Dendritic cell treated with granulocyte-macrophage colony-stimulating factor and Interleukin-4, amounts not matched to agents 40 ng/mL and 50 ng/mL, for 4 days (primary cell): ENCODE results near the gene SLC5A6.
"Not testable (repeated sequence)": the region's sequence is repeated elsewhere in the genome, so short reads cannot be mapped to it uniquely, and the experiment has no call there.

Experiments used
- H3K27ac Mint-ChIP-seq: one replicate; pipeline ENCODE4 v1.8.0; 2022; ENCODE audit warnings: mild to moderate bottlenecking, mixed read lengths
- H3K27me3 Mint-ChIP-seq: one replicate; pipeline ENCODE4 v1.8.0; 2022; ENCODE audit warnings: mild to moderate bottlenecking, mixed read lengths
- H3K36me3 Mint-ChIP-seq: one replicate; pipeline ENCODE4 v1.8.0; 2022; ENCODE audit warnings: low read depth, mixed read lengths
- H3K4me1 Mint-ChIP-seq: one replicate; pipeline ENCODE4 v1.8.0; 2022; ENCODE audit warnings: low read depth, mixed read lengths
- H3K4me3 Mint-ChIP-seq: one replicate; pipeline ENCODE4 v1.8.0; 2022; ENCODE audit warnings: mild to moderate bottlenecking, moderate library complexity, mixed read lengths
- H3K9me3 Mint-ChIP-seq: one replicate; pipeline ENCODE4 v1.8.0; 2022; ENCODE audit warnings: mixed read lengths
- intact Hi-C: fragments of 100-400 bp; cut with micrococcal nuclease; formaldehyde crosslinking; loops from one replicate; pipeline ENCODE4 v1.15.0; 2022

The SLC5A6 gene

DNA sequence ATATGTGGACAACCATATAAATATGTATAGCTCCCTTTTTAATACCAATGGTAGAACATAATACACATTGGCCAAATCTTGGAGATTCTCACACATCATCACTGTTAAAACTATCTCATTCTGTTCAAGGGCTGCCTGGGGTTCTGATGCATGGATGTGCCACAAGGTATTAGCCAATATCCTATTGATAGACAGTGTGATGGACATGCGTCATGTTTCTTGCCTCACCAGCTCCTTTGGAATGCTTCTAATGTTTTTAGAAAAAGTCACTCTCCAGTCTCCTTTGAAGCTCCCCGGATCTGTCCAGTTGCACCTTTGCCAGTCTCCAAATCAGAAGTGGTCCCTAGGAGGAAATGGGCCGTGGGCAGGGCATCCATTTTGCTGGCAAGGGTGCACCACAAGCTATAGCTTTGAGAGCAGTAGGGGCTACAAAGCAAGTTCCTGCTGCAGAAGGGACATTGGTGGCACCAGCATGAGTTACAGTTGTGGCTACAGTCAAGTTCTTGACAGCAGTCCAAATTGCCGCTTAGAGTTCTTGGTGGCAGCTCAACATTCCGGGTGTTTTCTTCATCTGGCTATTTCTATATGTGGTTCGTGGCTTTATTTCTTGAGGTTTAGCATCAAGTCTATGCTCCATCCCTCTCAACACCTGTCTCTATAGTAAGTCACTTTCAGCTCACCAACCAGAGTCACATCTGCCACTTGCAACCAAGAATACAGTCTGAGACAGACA lies 25.3 kb downstream of the SLC5A6 start:
- Mint-ChIP-seq H3K27me3 (no peaks in the 10 kb centered on the region), H3K4me1 (no peaks in the 10 kb centered on the region), H3K9me3 (no peaks in the 10 kb centered on the region), H3K4me3 (no peak overlapping the region), H3K36me3 (no peaks in the 10 kb centered on the region), H3K27ac (no peak overlapping the region)
- intact Hi-C loops = loop anchor here (2.0 kb wide), 1 partner anchor 74 kb away; no protein-coding TSS in a partner anchor

DNA sequence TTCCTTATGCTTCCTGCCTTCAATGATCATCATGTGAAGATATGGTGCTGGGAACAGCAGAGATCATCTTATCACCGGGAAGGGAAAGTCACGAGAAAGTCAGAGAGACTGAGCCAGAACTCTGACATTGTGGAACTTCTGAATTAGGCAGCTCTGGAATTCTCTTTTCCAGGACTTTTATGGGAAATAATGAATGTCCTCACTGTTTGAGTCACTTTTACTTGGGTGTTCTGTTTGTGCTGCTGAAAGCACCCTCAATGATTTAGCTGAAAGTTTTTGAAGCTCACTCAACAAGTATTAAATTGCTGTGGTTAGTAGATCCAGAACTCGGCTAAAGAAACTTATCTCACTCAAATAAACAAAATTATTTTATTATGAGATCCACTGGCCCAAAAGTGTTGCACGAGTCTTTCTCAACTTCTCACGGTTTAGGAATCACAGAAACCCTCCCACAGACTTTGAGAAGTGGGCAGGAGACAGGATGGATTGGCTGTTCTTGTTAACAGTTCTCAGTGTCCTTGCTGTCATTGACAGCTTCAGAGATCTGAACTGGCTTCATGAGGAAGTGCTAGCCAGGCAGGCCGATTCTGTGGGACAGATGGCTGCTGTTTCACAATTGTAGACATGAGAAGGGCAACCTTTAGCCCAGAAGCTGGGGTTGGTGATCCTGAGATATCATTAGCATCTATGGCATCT lies 26.6 kb downstream of the SLC5A6 start:
- no peak overlapping the region for H3K27ac Mint-ChIP-seq
- H3K4me3 Mint-ChIP-seq = no peak overlapping the region
- no peaks in the 10 kb centered on the region for H3K27me3 Mint-ChIP-seq
- no peaks in the 10 kb centered on the region for H3K36me3 Mint-ChIP-seq
- H3K9me3 Mint-ChIP-seq = no peaks in the 10 kb centered on the region
- H3K4me1 Mint-ChIP-seq = no peaks in the 10 kb centered on the region
- intact Hi-C loops = loop anchor here (2.0 kb wide), 1 partner anchor 73 kb away; no protein-coding TSS in a partner anchor

DNA sequence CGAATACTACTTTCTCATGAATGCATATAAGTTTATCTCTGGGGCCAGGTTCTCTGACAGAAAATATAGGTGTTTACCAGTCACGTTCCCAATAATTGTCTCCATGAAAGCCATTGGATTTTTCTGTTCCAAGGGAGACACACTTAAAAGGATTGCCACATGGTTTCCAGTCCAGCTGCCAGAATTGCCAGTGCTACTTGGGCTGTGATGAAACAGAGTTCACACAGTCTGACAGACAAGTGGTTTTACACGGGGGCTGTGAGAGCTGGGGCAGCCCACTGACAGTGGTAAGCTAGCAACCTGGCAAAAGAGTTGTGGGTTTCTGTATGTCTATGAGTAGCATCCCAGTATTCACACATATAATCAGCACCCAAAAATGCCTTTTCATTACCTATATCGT lies 28.0 kb downstream of the SLC5A6 start:
- Mint-ChIP-seq H3K27me3 (peaks cover 2% of the 10 kb centered on the region), H3K27ac (no peak overlapping the region), H3K4me3 (no peak overlapping the region), H3K4me1 (no peaks in the 10 kb centered on the region), H3K9me3 (no peaks in the 10 kb centered on the region), H3K36me3 (no peaks in the 10 kb centered on the region)
- intact Hi-C loops = no loop called here

DNA sequence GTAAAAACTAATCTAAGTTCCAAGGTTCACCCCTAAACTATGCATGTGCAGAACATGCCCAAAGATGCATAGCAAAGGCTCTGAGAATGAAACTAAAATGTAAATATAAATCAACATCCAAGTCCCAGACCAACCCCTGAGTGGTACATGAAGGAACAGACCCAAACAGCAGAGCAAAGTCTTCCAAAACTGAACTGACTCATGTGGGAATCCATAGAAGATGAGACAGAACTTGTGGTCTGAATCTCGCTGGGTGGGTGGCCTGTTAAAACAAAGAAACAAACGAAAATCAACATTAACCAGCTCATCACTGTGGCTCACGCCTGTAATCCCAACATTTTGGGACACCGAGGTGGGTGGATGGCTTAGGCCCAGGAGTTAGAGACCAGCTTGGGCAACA lies 29.7 kb downstream of the SLC5A6 start:
- H3K27me3 Mint-ChIP-seq = peaks cover 6% of the 10 kb centered on the region
- H3K27ac Mint-ChIP-seq = no peak overlapping the region
- no peaks in the 10 kb centered on the region for H3K9me3 Mint-ChIP-seq
- no peaks in the 10 kb centered on the region for H3K4me1 Mint-ChIP-seq
- H3K4me3 Mint-ChIP-seq = no peak overlapping the region
- no peaks in the 10 kb centered on the region for H3K36me3 Mint-ChIP-seq
- intact Hi-C loops = no loop called here

DNA sequence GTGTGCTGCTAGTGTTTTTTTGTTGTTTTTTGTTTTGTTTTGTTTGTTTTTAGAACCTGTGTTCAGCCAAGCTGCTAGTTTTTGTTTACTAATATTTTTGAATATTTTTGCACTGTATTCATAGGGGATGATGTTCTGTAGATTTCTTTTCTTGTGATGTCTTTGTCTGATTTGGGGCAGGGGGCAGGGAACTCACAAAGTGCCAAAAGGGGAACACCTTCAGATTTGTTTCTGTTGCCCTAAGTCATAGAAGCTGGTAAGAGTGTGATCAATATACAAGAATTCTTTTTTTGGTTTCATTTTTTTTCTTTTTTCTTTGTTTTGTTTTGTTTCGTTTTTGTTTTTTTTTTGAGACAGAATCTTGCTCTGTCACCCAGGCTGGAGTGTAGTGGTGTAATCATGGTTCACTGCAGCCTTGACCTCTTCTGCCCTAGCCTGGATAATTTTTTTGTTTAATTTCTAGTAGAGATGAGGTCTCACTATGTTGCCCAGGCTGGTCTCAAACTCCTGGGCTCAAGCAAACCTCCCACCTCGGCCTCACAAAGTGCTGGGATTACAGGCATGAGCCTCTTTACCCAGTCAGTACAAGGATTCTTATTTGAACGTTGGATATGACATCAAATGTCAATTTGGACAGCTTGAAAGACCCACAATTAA lies 32.6 kb downstream of the SLC5A6 start:
- no peaks in the 10 kb centered on the region for H3K36me3 Mint-ChIP-seq
- H3K4me3 Mint-ChIP-seq = no peak overlapping the region
- intact Hi-C loops = no loop called here
- H3K27ac Mint-ChIP-seq = no peak overlapping the region
- no peaks in the 10 kb centered on the region for H3K9me3 Mint-ChIP-seq
- H3K4me1 Mint-ChIP-seq = no peaks in the 10 kb centered on the region
- peaks cover 9% of the 10 kb centered on the region for H3K27me3 Mint-ChIP-seq

DNA sequence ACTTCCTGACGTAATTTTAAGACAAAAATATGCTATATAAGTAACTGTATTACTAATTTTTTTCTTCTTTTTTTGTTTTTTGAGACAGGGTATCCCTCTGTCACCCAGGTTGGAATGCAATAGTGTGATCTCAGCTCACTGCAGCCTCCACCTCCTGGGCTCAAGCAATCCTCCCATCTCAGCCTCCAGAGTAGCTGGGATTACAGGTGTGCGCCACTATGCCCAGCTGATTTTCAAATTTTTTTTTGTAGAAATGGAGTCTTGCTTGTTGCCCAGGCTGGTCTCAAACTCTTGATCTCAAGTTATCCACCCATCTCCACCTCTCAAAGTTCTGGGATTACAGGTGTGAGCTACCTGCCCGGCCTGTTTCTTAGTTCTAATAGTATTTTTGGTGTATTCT lies 33.6 kb downstream of the SLC5A6 start:
- H3K36me3 Mint-ChIP-seq = no peaks in the 10 kb centered on the region
- H3K4me3 Mint-ChIP-seq = no peak overlapping the region
- peaks cover 9% of the 10 kb centered on the region for H3K27me3 Mint-ChIP-seq
- intact Hi-C loops = no loop called here
- no peaks in the 10 kb centered on the region for H3K9me3 Mint-ChIP-seq
- no peak overlapping the region for H3K27ac Mint-ChIP-seq
- no peaks in the 10 kb centered on the region for H3K4me1 Mint-ChIP-seq

DNA sequence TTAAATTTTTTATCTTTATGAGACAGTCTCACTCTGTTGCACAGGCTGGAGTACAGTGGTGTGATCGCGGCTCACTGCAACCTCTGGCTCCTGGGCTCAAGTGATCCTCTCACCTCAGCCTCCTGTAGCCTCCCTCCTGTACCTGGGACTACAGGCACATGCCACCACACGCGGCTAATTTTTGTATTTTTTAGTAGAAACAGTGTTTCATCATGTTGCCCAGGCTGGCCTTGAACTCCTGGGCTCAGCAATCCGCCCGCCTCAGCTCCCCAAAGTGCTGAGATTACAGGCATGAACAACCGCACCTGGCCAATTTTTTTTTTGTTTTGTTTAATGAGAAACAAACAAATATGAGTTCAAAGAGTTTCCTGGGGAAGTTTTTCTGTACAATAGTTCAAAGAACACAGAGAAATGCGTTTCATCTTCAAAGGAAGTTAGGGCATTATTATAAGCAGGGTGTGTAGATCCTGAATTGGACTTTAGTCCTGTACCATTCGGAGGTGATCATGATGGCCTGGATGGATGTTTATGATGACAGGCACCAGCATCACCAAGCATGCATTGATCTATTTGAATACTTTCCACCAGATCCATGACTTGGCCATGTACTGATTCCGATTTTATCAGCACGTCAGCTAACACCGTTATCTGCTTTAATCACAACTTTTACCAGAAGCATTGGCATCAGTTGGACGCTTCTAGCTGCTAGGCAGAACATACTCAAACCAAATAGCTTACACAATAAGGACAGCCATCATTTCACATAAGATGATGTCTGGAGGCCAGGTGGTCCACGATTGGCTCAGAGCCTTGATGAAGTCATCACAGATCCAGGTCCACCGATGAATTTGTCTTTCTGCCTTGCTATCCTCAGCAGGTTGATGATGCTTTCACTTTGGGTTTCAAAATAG lies 34.4 kb downstream of the SLC5A6 start:
- Mint-ChIP-seq H3K27ac (no peak overlapping the region), H3K9me3 (no peaks in the 10 kb centered on the region), H3K4me1 (no peaks in the 10 kb centered on the region)

DNA sequence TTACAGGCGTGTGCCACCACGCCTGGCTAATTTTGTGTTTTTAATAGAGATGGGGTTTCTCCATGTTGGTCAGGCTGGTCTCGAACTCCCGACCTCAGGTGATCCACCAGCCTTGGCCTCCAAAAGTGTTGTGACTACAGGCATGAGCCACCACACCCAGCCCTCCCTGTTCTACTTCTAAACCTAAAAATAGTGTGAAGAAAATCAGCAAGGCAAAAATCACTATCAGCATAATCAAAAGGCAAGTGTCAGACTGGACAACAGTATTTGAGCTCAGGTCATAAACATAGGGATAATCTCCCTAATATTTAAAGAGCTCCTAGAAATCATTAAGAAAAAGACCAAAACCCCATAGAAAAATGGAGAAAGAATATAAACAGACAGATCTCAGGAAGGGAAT lies 36.3 kb downstream of the SLC5A6 start:
- H3K27ac Mint-ChIP-seq, H3K9me3 Mint-ChIP-seq, intact Hi-C loops, H3K4me3 Mint-ChIP-seq, H3K4me1 Mint-ChIP-seq, H3K36me3 Mint-ChIP-seq: not testable (repeated sequence)
- peaks cover 14% of the 10 kb centered on the region for H3K27me3 Mint-ChIP-seq

More for the DNA sequence above, 34.4 kb downstream of the SLC5A6 start:
- Mint-ChIP-seq H3K36me3 (no peaks in the 10 kb centered on the region), H3K4me3 (no peak overlapping the region), H3K27me3 (peaks cover 9% of the 10 kb centered on the region)
- intact Hi-C loops = no loop called here

DNA sequence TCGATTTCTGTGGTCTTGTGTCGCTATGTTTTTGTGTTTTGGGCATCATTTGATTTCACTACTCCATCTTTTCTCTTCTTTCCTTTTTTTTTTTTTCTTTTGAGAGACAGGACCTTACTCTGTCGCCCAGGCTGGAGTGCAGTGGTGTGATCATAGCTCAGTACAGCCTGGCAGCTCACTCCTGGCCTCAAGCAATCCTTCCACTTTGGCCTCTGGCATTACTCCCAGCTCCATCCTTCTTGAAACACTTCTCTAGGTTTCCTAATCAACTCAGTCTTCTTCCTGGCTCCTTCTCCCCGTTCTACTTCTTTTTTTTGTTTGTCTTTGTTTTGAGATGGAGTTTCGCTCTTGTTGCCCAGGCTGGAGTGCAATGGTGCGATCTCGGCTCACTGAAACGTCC lies 36.7 kb downstream of the SLC5A6 start:
- Mint-ChIP-seq H3K4me3 (no peak overlapping the region), H3K36me3 (no peaks in the 10 kb centered on the region), H3K9me3 (no peaks in the 10 kb centered on the region), H3K27me3 (peaks cover 18% of the 10 kb centered on the region), H3K27ac (no peak overlapping the region), H3K4me1 (peaks cover 9% of the 10 kb centered on the region)
- intact Hi-C loops = no loop called here

DNA sequence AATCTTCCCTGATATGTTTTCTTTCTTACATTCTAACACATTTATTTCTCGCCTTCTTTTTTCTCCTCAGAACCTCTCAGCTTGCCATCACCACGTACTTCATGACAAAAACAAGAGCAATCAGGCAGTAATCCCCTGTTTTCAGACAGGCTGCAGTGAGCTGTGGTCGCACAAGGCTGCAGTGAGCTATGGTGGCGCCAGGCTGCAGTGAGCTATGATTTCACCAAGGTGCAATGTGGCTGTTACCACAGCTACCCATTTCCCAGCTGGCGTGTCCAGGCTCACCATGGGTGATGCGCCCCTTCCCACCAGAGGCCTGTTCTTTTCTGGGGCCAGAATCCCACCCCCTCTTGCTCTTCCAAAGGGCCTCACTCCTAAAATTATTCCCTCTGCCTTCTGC lies 37.4 kb downstream of the SLC5A6 start:
- no peaks in the 10 kb centered on the region for H3K36me3 Mint-ChIP-seq
- intact Hi-C loops = no loop called here
- H3K27ac Mint-ChIP-seq = no peak overlapping the region
- peaks cover 23% of the 10 kb centered on the region for H3K27me3 Mint-ChIP-seq
- H3K9me3 Mint-ChIP-seq = no peaks in the 10 kb centered on the region
- H3K4me3 Mint-ChIP-seq = no peak overlapping the region
- H3K4me1 Mint-ChIP-seq = peaks cover 13% of the 10 kb centered on the region

DNA sequence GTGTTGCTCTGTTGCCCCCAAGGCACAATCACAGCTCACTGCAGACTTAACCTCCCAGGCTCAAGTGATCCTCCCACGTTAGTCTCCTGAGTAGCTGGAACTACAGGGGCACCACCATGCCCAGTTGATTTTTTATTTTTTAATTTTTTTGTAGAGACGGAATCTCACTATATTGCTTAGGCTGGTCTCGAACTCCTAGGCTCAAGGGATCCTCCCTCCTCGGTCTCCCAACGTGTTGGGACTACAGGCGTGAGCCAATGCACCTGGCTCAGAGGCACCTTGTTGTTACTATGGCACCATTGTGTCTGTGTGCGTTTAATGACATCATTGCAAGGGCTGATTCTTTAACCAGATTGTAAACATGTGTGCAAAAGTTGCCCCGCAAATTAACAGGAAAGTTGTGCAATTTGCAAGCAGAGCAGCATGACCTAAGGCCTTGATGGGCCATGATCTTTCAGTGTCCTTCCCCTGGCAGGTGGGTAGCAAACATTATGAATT lies 40.7 kb downstream of the SLC5A6 start:
- peaks cover 16% of the 10 kb centered on the region for H3K27me3 Mint-ChIP-seq
- H3K27ac Mint-ChIP-seq = no peak overlapping the region
- peaks cover 13% of the 10 kb centered on the region for H3K4me1 Mint-ChIP-seq
- no peak overlapping the region for H3K4me3 Mint-ChIP-seq
- no peaks in the 10 kb centered on the region for H3K9me3 Mint-ChIP-seq
- intact Hi-C loops = no loop called here
- no peaks in the 10 kb centered on the region for H3K36me3 Mint-ChIP-seq

DNA sequence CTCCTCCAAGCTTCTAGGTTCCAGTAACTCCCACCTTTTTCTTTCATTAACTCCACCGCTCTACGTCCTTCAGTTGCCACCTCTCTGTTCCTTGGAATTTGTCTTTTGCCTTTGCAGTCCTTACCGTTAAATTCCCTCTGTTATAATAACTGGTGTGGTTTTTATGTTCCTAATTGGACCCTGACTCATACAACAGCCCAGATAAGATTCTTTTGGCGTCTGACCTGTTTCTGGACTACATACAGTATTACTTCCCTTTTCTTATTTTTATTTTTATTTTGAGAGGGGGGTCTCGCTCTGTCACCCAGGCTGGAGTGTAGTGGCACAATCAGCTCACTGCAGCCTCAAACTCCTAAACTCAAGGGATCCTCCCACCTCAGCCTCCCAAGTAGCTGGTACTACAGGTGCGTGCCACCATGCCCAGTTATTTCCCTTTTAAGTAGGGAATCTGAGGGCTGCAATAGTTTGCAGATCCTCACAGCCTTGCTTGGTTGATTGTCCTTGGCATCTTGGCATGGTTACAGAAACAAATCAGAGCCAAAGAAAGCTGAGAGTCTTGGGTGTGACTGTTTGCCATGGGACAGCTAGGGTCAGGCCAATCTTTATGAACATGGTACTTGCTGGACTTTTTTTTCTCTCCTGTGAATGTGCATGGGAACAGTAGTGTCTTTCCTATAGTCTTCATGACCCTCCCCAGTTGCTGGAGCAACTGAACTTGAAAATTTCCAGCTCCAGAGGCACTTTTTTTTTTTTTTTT lies 41.3 kb downstream of the SLC5A6 start:
- H3K9me3 Mint-ChIP-seq = no peaks in the 10 kb centered on the region
- H3K4me3 Mint-ChIP-seq = no peak overlapping the region
- no peaks in the 10 kb centered on the region for H3K36me3 Mint-ChIP-seq
- intact Hi-C loops = no loop called here
- H3K4me1 Mint-ChIP-seq = peaks cover 13% of the 10 kb centered on the region
- H3K27me3 Mint-ChIP-seq = peaks cover 14% of the 10 kb centered on the region
- H3K27ac Mint-ChIP-seq = no peak overlapping the region
